MM.1S (cell line): Measurements from ENCODE around the gene SH3TC1.

ENCODE experiments used
- DNase-seq: peaks from one replicate; pipeline ENCODE4 v3.0.0-alpha.2; 2015
- H2AFZ ChIP-seq: fragments of 300-600 bp; sonication (generic); 2 replicates; pipeline ENCODE4 v1.6.0; 2016; ENCODE audit warnings: antibody characterized with exemption, low read length
- H3F3A ChIP-seq: fragments of 300-600 bp; sonication (generic); 2 replicates; pipeline ENCODE4 v1.6.1; 2016; ENCODE audit warnings: mild to moderate bottlenecking, antibody characterized with exemption, low read length, moderate library complexity, mixed read lengths; ENCODE audit not compliant: insufficient read depth
- H3K27ac ChIP-seq: fragments of 300-600 bp; sonication (generic); 2 replicates; pipeline ENCODE4 v1.5.1; 2016; ENCODE audit warnings: mild to moderate bottlenecking, low read length
- H3K27me3 ChIP-seq: fragments of 300-600 bp; sonication (generic); replicated peaks from 2 replicates; pipeline ENCODE4 v1.6.0; 2016; ENCODE audit warnings: low read length; ENCODE audit not compliant: insufficient read depth
- H3K36me3 ChIP-seq: fragments of 300-600 bp; sonication (generic); replicated peaks from 2 replicates; pipeline ENCODE4 v1.6.1; 2016; ENCODE audit warnings: mild to moderate bottlenecking, low read length, mixed read lengths; ENCODE audit not compliant: insufficient read depth
- H3K4me1 ChIP-seq: fragments of 300-600 bp; sonication (generic); 2 replicates; pipeline ENCODE4 v1.6.1; 2016; ENCODE audit warnings: low read length, mixed read lengths
- H3K4me2 ChIP-seq: fragments of 300-600 bp; sonication (generic); 2 replicates; pipeline ENCODE4 v1.6.0; 2016; ENCODE audit warnings: low read depth, low read length
- H3K4me3 ChIP-seq: fragments of 300-600 bp; sonication (generic); 2 replicates; pipeline ENCODE4 v1.5.1; 2016; ENCODE audit warnings: low read length, mixed read lengths
- H3K79me2 ChIP-seq: fragments of 300-600 bp; sonication (generic); 2 replicates; pipeline ENCODE4 v1.6.1; 2016; ENCODE audit warnings: mixed run types, low read length, mixed read lengths
- H3K9ac ChIP-seq: fragments of 300-600 bp; sonication (generic); 2 replicates; pipeline ENCODE4 v1.6.1; 2016; ENCODE audit warnings: low read length, mixed read lengths
- H3K9me2 ChIP-seq: fragments of 300-600 bp; sonication (generic); replicated peaks from 2 replicates; pipeline ENCODE4 v1.6.1; 2016; ENCODE audit warnings: mild to moderate bottlenecking, low read length, mixed read lengths; ENCODE audit not compliant: insufficient read depth
- H3K9me3 ChIP-seq: fragments of 300-600 bp; sonication (generic); replicated peaks from 2 replicates; pipeline ENCODE4 v1.6.1; 2016; ENCODE audit warnings: mild to moderate bottlenecking, low read length, mixed read lengths; ENCODE audit not compliant: insufficient read depth
- H4K20me1 ChIP-seq: fragments of 300-600 bp; sonication (generic); 2 replicates; pipeline ENCODE4 v1.6.1; 2016; ENCODE audit warnings: mild to moderate bottlenecking, low read length, moderate library complexity, mixed read lengths; ENCODE audit not compliant: insufficient read depth
- EZH2 ChIP-seq: fragments of 300-600 bp; sonication (generic); optimal IDR thresholded peaks from 2 replicates; pipeline ENCODE3; 2017; ENCODE audit warnings: low read depth, mild to moderate bottlenecking, antibody characterized with exemption, low read length, mixed read lengths
- EZH2phosphoT487 ChIP-seq: fragments of 300-600 bp; sonication (generic); IDR thresholded peaks from 2 replicates; pipeline ENCODE4 v1.6.1; 2018; ENCODE audit warnings: antibody characterized with exemption, low read length
- TF ChIP-seq, protein P1 (sequence below): fragments of 300-600 bp; sonication (generic); IDR thresholded peaks from 2 replicates; pipeline ENCODE4 v1.5.1; 2016; ENCODE audit warnings: antibody characterized with exemption, low read length, mixed read lengths

SH3TC1 gene

GRCh38 chr4:8277356-8278008, 78.4 kb downstream of the SH3TC1 start:
- no peak overlapping the region for H3K4me2 ChIP-seq

DNA sequence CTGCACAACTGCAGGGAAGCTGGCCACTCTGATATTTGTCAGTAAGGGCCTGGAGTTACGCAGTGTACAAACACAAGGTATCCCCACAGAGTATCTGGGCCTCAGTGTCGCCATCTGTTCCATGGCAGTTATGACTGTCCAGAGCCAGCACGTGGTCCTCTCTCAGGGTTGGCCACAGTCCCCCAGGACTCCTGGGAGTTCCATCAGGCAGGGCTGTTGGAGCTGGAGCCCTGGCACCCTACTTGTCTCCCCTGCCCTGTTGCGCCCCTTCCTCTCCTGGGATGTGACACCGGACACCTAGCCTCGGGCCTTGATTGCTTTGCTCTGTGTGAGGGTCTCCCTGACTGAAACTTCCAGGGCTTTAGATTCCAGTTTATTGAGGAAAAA, 78.9 kb downstream of the SH3TC1 start:
- Histone ChIP-seq H3K9me3 (no peaks in the 10 kb centered on the region), H3K4me1 (no peaks in the 10 kb centered on the region), H3K27ac (no peak overlapping the region), H3K9ac (no peak overlapping the region), H3K79me2 (no peaks in the 10 kb centered on the region), H3K36me3 (no peaks in the 10 kb centered on the region), H3K4me2 (no peak overlapping the region), H3K4me3 (no peak overlapping the region), H3F3A (no peaks in the 10 kb centered on the region), H3K9me2 (no peaks in the 10 kb centered on the region), H3K27me3 (peaks cover 98% of the 10 kb centered on the region), H2AFZ (no peak overlapping the region), H4K20me1 (no peaks in the 10 kb centered on the region)
- DNase-seq, result no peak
- TF ChIP-seq, protein P1, sequence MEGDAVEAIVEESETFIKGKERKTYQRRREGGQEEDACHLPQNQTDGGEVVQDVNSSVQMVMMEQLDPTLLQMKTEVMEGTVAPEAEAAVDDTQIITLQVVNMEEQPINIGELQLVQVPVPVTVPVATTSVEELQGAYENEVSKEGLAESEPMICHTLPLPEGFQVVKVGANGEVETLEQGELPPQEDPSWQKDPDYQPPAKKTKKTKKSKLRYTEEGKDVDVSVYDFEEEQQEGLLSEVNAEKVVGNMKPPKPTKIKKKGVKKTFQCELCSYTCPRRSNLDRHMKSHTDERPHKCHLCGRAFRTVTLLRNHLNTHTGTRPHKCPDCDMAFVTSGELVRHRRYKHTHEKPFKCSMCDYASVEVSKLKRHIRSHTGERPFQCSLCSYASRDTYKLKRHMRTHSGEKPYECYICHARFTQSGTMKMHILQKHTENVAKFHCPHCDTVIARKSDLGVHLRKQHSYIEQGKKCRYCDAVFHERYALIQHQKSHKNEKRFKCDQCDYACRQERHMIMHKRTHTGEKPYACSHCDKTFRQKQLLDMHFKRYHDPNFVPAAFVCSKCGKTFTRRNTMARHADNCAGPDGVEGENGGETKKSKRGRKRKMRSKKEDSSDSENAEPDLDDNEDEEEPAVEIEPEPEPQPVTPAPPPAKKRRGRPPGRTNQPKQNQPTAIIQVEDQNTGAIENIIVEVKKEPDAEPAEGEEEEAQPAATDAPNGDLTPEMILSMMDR, result no peak
- TF ChIP-seq EZH2phosphoT487, result no peak
- no peak for TF ChIP-seq EZH2

More at GRCh38 chr4:8277356-8278008, 78.4 kb downstream of the SH3TC1 start:
- H2AFZ ChIP-seq, result no peak overlapping the region
- no peak for DNase-seq
- no peaks in the 10 kb centered on the region for H3K4me1 ChIP-seq
- H3K27me3 ChIP-seq, result peaks cover 98% of the 10 kb centered on the region
- no peak overlapping the region for H3K4me3 ChIP-seq
- H3K79me2 ChIP-seq, result no peaks in the 10 kb centered on the region
- no peak overlapping the region for H3K9ac ChIP-seq
- no peaks in the 10 kb centered on the region for H3K9me3 ChIP-seq
- no peaks in the 10 kb centered on the region for H3K9me2 ChIP-seq
- H3F3A ChIP-seq, result no peaks in the 10 kb centered on the region
- H4K20me1 ChIP-seq, result no peaks in the 10 kb centered on the region
- TF ChIP-seq EZH2phosphoT487 (no peak), EZH2 (no peak)
- TF ChIP-seq, protein P1, result no peak
- no peaks in the 10 kb centered on the region for H3K36me3 ChIP-seq
- no peak overlapping the region for H3K27ac ChIP-seq

GRCh38 chr4:8278421-8279287, 79.6 kb downstream of the SH3TC1 start:
- no peak overlapping the region for H3K27ac ChIP-seq
- no peaks in the 10 kb centered on the region for H3K4me1 ChIP-seq
- no peaks in the 10 kb centered on the region for H3K9me3 ChIP-seq
- no peaks in the 10 kb centered on the region for H3K79me2 ChIP-seq
- H3K9ac ChIP-seq, result no peak overlapping the region
- peaks cover 98% of the 10 kb centered on the region for H3K27me3 ChIP-seq
- DNase-seq, result no peak
- no peaks in the 10 kb centered on the region for H4K20me1 ChIP-seq
- no peaks in the 10 kb centered on the region for H3F3A ChIP-seq
- no peak overlapping the region for H3K4me3 ChIP-seq
- H3K9me2 ChIP-seq, result no peaks in the 10 kb centered on the region
- no peak overlapping the region for H3K4me2 ChIP-seq
- no peaks in the 10 kb centered on the region for H3K36me3 ChIP-seq
- H2AFZ ChIP-seq, result no peak overlapping the region
- TF ChIP-seq, protein P1, result no peak
- TF ChIP-seq EZH2, result no peak
- no peak for TF ChIP-seq EZH2phosphoT487
